ENCODE measurements around the gene NANOS3.
A peak's percentile ranks its signal among the peaks of the same experiment; 100 is the strongest.
"Not testable (repeated sequence)": the region's sequence is repeated elsewhere in the genome, so short reads cannot be mapped to it uniquely, and the experiment has no call there.

NANOS3 gene

GRCh38 chr19:13843104-13843921 lies 33.6 kb upstream of the NANOS3 start:
- DNase-seq = peak in 1 of 2 experiments; percentile 13

DNA sequence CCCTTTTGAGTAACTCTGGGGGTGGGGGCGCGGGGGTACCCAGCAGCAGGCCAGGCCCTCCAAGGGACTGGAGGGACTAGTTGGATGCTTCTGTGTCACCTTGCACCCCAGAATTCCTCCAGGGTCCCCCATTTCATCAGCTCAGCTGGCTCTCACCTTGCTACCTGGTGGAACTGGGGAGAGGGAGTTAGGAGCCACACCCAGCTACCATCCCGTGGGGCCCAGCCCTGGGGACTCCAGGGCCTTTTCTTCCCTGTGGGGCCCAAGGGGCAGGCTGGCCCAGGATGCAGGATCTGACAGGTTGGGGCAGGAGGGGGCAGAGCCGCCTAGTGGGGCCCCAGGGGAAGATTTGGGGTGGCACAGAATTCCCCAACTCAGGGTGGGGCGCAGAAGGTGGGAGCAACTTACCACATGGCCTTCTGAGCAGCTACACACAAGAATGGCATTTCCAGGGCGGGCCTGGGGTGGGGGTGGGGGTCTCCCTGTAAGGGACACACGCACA lies 32.8 kb upstream of the NANOS3 start:
- DNase-seq = no peak

- DNase-seq = peak; percentile 87
These were observed 30.2 kb upstream of the NANOS3 start for GRCh38 chr19:13846557-13847406.

DNA sequence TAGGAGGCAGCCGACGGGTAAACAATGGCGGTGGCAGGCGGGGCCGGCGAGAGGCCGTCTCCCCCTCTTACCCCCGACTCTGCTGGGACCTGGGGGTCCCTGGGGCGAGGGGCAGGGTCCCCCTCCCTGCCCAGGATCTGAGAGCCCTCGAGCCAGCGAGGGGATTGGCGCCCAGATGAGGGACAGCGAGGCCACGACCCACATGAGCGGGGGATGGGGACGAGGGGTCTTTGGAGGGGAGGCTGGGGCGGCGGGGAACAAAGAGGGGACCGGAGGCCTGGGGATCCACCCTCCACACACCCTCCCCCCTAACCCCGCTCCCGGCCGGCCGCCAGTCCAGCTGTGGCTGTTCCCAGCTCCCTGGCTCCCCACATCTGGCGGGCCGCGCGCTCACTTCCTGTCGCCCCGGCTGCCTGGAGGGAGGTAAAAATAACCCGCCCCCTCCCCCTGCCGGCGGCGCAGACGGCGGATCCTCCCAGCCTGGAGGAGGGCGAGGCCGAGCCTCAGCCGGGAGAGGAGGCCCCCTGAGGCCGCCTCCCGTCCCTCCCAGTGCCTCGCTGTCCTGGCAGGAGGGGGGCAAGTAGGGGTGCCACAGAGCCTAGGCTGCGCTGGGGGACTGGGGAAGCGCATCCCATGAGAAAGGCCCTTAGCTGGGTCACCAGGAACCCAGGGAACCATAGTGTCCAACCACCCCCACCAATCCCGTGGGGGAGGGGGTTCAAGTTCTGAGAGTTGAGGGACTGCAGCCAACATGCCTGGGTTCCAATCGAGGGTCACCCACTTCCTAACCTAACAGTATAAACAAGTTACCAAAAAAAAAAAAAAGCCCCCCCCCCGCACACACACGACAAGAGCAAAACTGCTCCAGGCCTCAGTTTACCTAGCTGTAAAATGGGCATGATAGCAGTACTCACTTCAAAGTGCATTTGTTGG lies 29.3 kb upstream of the NANOS3 start:
- DNase-seq = peak; percentile 70 to 86

DNA sequence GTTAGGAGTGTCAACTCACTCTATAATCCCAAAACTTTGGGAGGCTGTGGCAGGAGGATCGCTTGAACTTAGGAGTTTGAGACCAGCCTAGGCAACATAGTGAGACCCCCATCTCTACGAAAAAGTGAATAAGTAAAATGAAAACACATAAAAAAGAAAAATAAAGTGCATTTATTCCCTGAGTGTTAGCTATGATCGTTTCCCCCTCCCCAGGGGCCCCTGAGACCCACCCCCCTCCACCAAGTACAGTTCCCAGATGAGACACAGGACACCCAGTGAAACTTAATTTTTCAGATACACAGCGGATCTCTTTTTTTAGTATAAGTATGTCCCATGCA lies 28.6 kb upstream of the NANOS3 start:
- no peak for DNase-seq

- DNase-seq = no peak
These were observed 27.9 kb upstream of the NANOS3 start for GRCh38 chr19:13848798-13849676.

GRCh38 chr19:13849991-13850909 lies 26.7 kb upstream of the NANOS3 start:
- DNase-seq = peak; percentile 28 to 52

DNA sequence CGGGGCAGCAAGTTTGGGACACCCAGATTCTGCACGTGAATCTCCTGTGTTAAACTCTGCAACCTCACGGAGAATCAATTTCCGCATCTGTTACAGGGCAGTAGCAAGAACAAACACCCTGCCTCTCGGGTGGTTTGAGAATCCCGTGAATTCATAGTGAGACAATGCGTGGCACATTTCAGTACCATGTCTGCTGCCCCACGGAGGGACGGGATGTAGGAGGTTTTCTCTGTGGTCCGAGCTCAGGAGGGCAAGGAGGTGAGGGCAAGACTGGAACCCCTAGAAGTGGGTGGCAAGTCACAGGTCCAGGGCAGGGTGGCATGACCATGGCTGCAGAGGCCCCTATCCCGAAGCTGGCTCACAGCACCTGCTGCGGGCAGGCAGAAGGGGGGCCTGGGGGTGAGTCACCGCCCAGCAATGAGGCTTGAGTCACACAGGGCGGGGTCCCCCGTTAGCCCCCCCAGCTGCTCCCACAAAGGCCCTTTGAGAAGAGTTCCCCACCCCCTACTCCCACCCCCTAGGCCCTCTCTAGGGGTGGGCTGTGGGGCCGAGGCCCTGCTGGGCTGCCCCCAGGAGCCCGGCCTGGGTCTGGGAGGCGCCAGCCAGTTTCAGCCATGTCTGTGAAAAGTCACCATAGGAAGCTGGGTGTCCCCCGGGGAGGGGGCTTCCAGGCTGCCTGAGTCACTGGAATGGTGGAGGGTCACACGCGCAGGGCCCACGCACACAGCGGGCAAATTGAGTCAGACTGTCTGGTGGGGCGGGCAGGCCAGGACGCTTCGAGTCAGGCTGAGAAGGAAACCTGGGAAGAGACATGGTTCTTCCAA lies 25.8 kb upstream of the NANOS3 start:
- DNase-seq = peak in 1 of 2 experiments; percentile 23

- DNase-seq = not testable (repeated sequence)
These were observed 25.2 kb upstream of the NANOS3 start for GRCh38 chr19:13851734-13852114.

- DNase-seq = not testable (repeated sequence)
These were observed 24.7 kb upstream of the NANOS3 start for GRCh38 chr19:13852171-13852707.

GRCh38 chr19:13856497-13856896 lies 20.4 kb upstream of the NANOS3 start:
- no peak for DNase-seq

DNA sequence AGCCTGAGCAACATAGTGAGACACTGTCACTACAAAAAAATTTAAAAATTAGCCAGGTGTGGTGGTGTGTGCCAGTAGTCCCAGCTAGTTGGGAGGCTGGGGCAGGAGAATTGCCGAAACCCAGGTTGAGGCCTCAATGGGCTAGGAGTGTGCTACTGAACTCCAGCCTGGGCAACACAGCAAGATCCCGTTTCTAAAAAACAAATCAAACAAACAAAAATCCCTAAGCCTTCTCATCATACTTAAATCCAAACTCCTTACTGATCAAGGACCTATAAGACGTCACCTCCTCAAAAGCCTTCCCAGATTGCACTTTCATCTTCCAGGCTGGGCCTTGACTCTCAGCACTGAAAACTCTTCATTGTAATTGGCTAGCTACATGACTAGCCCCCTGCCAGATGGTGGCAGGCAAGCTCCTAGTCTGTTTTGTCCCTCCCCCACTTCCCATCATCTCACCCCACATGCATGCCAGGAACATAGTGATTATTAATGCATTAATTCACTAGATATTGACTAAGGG lies 17.5 kb upstream of the NANOS3 start:
- DNase-seq = no peak

- no peak for DNase-seq
These were observed 16.1 kb upstream of the NANOS3 start for GRCh38 chr19:13860679-13861391.

DNA sequence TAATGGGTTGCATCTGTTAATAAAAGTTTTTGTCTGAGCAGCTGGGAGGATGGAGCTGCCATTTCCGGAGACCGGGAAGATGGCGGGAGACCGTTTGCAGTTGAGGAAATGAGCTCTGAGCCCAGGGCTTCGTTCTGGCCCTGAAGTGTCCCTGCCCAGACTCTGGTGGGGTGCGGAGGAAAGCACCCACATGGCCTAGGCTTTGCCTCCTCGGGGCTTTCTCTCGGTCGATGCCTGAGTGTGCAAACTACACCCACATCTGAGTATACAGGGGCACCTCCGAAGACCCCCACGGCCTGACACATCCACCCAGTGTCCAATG lies 15.6 kb upstream of the NANOS3 start:
- DNase-seq = no peak

DNA sequence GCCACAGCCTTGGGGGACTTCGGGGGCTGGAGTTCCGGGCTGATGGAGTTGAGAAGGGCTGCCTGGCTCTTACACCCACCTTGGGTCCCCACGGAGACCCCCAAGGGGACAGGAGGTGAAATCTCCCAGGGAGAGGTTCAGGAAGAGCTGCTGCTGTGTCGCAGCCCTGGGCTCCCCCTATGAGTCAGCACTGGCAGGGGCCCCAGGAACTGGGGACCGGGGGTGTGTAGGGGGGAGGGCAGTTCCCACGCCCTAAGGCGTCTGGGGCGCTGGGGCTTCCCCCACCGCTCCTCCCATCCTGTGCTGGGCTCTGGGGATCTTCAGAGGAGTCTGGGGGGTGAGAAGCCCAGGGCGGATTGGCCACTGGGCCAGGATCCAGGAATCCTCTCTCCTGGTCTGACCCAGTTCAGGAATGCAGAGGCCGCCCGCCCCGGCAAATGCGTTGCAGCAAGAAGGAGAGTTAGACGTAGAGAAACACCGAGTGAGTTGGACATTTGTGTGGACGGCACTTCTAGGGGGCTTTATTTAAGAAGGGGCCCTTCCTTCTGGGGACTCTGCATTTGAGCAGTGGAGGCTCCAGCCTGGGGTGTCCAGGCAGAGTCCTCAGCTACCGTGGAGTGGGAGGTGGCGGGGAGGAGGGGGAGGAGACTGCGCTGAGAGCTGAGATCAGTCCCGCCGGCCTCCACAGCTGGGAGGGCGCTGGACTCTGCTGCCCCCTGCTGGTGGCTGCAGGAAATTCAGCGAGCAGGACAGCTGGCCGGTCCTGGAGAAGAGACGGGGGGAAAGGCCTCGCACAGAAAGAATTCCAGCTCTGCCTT lies 15.0 kb upstream of the NANOS3 start:
- peak; percentile 46 to 53 for DNase-seq

- DNase-seq = peak in 1 of 2 experiments; percentile 48
These were observed 12.8 kb upstream of the NANOS3 start for GRCh38 chr19:13864046-13864666.

All from SHP77 (cell line).